GM10266 (cell line): ENCODE data around the gene PAEP.

Experiments
- DNase-seq: peaks from one replicate; pipeline ENCODE4 v3.0.0; 2012; ENCODE audit errors: extremely low spot score
- CTCF ChIP-seq: IDR thresholded peaks from 2 replicates; pipeline ENCODE4 v1.5.1; 2012; ENCODE audit warnings: mild to moderate bottlenecking, low read depth; ENCODE audit not compliant: control insufficient read depth, insufficient read depth; ENCODE audit errors: missing control alignments

PAEP gene

GRCh38 chr9:135608999-135609317 lies 47.4 kb downstream of the PAEP start:
- DNase-seq = no peak
- TF ChIP-seq CTCF = no peak

GRCh38 chr9:135609366-135609955 lies 47.9 kb downstream of the PAEP start:
- TF ChIP-seq CTCF = no peak
- no peak for DNase-seq

GRCh38 chr9:135610290-135611141 lies 49.0 kb downstream of the PAEP start:
- TF ChIP-seq CTCF = no peak
- no peak for DNase-seq

- TF ChIP-seq CTCF = no peak
- no peak for DNase-seq
Measured at GRCh38 chr9:135611142-135611874, 49.8 kb downstream of the PAEP start.

- no peak for TF ChIP-seq CTCF
Measured at GRCh38 chr9:135611875-135612209, 50.3 kb downstream of the PAEP start.

GRCh38 chr9:135612437-135612836 lies 50.9 kb downstream of the PAEP start:
- no peak for DNase-seq
- no peak for TF ChIP-seq CTCF

More at GRCh38 chr9:135611875-135612209, 50.3 kb downstream of the PAEP start:
- no peak for DNase-seq
